HG02981 (cell line): Measurements from ENCODE around the gene KYNU.
"Not testable (repeated sequence)": the region's sequence is repeated elsewhere in the genome, so short reads cannot be mapped to it uniquely, and the experiment has no call there.

Experiments
- ATAC-seq: cut with Tn5 transposase; IDR thresholded peaks from one replicate; pipeline ENCODE4 v1.9.1; 2021; ENCODE audit warnings: mild to moderate bottlenecking, moderate library complexity; ENCODE audit not compliant: unreplicated experiment

The KYNU gene

DNA sequence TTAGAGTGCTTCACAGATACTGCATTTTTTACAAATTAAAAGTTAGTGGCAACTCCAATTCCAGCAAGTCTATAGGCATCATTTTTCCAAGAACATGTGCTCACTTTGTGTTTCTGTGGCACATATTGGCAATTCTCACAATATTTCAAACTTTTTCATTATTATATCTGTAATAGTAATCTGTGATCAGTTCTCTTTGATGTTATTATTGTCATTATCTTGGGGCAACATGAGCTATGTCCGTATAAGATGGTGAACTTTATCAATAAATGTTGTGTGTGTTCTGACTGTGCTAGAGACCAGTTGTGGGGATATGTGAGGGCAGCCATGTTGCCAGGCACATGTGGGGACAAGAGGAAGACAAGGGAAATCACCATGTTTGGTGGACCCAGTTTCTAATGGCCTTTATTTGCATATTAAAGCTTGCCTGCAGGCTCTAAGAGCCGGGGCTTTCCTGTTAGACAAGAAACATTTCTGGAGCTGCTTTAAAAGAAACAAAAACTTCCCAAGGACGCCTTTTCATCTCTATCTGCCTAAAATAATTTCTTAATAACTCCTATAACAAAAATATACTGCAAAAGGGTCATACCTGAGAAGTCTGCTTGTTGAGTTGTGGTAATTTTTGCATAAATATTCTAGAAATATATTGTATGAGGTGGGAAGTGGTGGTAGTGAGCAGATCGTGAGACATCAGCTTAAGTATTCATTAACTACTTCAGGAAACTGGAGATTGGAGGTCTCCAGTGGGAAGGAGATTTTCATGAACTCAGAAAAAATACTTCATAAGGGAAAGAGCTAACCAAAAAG lies 37.2 kb downstream of the KYNU start:
- ATAC-seq: peak; percentile 99

- ATAC-seq: no peak
Measured at GRCh38 chr2:142915502-142915901, 38.0 kb downstream of the KYNU start.

DNA sequence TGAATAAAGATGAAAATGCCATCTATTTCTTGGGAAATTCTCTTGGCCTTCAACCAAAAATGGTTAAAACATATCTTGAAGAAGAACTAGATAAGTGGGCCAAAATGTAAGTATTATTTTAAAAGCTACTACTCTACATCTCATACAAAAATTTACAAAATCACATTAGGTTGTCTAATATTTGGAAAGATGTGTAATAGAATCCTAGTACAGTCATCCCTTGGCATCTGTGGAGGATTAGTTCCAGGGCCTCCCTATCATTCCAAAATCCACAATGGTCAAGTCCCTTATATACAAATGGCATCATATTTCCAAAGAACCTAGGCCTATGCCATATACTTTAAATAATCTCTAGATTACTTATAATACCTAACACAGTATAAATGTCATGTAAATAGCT lies 41.2 kb downstream of the KYNU start:
- no peak for ATAC-seq

DNA sequence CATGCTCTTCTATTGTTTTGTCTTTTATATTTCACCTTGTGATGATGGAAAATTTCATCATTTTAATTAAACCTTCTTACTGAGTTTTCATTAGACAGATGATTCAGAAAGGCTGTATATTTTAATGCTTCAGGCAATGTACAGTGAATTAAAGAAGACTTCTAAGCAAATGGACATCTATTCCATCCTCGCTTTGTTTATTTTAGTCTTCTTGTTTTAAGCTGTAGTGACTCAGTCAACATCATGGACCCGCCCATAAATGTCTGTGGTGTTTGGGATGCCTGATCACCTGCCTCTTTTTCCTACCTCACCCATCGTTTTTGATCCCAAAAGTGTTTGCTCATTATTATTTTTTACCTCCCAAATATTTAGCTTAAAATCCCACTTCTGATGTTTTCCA lies 43.1 kb downstream of the KYNU start:
- ATAC-seq: no peak

DNA sequence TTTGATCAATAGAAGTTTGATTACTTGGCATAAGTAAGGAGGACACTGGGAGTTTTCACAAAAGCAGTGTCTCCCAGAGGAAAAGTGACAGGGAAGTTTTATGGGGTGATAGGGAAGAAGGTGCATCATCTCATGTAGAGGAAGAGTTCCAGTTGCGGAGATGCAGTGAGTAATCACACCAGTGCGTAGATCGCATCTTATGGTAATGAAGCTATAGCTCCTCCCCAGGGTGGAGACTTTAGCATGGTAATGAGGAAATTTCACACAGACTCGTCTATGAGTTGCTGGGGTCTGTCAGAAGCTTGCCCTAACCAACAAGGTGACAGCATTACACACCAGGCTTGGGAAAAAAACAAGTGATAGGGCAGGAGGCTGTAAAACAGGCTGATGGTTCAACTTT lies 49.0 kb downstream of the KYNU start:
- ATAC-seq: no peak

DNA sequence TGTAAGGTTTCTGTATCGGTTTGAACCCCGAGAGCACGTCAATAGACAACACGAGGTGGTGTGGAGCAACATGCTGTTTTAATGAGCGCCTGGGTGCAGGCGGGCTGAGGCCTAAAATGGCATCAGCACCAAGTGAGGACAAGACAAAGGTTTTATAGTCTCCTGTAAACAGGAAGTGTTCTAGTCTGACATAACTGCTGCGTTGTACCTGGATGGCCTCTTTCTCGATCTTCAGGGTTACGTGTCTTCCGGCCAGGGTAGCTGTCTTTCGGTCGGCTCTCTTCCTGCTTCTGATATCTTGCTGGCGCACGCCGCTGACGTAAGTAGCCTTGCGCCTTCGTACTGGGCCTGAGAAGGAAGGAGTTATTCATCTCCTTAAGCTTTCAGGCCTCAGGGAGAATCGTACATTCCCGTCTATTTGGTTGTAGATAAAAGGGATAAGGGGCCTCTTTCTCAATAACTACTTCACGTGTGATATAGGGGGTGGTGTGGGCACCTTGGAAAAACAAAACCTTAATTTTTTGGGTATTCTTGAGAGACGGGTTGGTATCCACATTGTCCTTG lies 53.5 kb downstream of the KYNU start:
- ATAC-seq: no peak

DNA sequence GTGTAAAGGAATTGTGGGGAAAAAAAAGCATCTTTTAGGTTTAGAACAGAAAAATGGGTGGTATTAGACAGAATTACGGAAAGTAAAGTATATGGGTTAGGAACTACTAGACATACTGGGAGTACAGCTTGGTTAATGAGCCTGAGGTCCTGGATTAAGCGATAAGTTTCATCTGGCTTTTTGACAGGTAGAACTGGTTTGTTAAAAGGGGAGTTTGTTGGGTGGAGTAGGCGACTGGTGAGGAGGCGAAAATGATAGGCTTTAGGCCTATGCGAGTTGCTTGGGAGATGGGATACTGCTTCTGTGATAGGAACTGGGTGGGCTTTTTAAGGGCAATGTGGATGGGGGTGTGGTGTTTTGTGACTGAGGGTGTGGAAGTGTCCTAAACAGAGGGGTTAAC lies 56.5 kb downstream of the KYNU start:
- no peak for ATAC-seq

- no peak for ATAC-seq
Measured at GRCh38 chr2:142935563-142936089, 58.2 kb downstream of the KYNU start.

- ATAC-seq: no peak
Measured at GRCh38 chr2:142936629-142937028, 59.2 kb downstream of the KYNU start.

- ATAC-seq: no peak
Measured at GRCh38 chr2:142937347-142937746, 59.9 kb downstream of the KYNU start.

DNA sequence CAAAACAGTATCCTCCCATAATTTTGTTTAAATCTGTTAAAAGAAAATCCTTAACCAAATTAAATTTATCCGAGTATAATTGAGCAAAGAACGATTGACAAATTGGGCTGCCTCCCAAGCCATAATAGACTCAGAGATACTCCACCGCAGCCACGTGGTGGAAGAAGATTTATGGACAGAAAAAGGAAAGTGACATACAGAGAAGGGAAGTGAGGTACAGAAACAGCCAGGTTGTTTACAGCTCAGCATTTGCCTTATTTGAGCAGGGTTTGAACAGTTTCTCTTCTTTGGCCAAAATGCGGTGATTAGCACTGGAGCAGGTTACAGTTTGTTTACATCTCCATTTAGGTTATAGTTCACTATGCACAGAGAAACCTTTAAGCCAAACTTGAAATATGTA lies 60.8 kb downstream of the KYNU start:
- ATAC-seq: no peak

DNA sequence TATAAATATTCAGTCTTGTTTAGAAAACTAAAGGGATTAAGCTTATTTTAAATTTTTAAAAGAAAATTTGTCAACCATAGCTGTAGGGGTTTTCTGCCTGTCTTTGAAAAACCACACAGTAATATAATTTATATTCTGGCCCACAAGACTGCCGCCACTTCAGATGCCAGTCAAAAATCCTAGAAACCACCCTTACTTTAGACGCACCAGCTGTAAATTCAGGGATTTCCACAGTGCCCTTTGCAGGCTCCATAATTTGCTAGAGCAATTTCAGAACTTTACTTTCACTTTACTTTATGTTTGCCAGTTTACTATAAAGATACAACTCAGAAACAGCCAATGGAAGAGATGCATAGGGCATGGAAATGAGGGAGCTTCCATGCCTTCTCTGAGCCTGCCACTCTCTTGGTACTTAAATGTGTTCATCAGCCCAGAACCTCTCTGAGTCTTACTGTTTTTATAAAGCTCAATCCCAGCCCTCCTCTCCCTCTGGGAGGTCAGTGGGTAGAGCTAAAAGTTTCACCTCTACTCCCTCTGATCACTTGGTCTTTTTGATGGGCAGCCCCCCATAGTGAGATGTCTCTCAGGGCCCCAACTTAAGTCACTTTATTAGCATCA lies 63.3 kb downstream of the KYNU start:
- ATAC-seq: no peak

GRCh38 chr2:142942690-142943089 lies 65.2 kb downstream of the KYNU start:
- ATAC-seq: no peak

GRCh38 chr2:142944264-142944663 lies 66.8 kb downstream of the KYNU start:
- ATAC-seq: no peak

- no peak for ATAC-seq
Measured at GRCh38 chr2:142944721-142945120, 67.3 kb downstream of the KYNU start.

- ATAC-seq: no peak
Measured at GRCh38 chr2:142946941-142947340, 69.5 kb downstream of the KYNU start.

- not testable (repeated sequence) for ATAC-seq
Measured at GRCh38 chr2:142948723-142949122, 71.3 kb downstream of the KYNU start.

GRCh38 chr2:142950323-142950722 lies 72.9 kb downstream of the KYNU start:
- not testable (repeated sequence) for ATAC-seq

DNA sequence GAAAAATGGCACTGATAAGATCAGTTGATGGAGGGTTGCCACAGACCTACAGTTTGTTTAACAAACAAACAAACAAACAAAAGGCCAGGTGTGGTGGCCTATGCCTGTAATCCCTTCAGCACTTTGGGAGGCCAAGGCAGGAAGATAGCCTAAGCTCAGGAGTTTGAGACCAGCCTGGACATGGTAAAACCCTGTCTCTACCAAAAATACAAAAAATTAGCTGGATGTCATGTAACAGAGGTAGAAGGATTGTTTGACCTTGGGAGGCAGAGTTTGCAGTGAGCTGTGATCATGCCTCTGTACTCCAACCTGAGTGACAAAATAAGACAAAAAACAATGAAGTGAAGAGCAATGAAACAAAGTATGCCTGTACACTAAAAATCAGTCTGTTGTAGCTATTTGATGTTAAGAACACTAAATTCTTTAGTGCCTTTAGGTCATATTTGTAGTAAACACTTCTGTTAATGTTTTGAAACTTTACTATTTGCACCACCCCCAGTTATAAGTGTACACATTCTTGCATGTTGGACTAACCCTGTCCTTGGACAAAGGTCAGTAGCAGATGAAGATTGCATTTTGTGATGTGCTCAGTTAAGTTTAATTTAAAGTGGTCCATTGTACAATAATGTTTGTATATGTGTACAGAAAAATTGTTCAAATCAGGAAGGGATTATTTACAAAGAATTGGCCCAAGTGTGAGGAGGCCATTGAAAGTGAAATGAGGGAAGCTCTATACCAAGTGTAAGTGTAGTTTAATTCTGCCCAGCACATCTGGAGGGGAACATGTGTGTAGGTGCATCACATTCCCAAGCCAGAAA lies 73.9 kb downstream of the KYNU start:
- no peak for ATAC-seq

DNA sequence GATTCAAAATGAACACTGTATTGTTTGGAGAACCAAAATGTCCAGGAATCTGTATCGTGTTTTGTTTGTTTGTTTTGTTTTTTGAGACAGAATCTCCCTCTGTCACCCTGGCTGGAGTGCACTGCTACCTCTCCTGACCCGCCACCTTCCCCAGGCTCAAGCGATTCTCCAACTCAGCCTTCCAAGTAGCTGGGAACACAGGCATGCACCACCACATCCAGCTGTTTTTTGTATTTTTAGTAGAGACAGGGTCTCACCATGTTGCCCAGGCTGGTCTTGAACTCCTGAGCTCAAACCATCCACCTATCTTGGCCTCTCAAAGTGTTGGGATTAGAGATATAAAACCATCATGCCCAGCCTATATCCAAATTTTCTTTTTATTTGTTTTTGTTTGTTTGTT lies 74.6 kb downstream of the KYNU start:
- ATAC-seq: no peak

DNA sequence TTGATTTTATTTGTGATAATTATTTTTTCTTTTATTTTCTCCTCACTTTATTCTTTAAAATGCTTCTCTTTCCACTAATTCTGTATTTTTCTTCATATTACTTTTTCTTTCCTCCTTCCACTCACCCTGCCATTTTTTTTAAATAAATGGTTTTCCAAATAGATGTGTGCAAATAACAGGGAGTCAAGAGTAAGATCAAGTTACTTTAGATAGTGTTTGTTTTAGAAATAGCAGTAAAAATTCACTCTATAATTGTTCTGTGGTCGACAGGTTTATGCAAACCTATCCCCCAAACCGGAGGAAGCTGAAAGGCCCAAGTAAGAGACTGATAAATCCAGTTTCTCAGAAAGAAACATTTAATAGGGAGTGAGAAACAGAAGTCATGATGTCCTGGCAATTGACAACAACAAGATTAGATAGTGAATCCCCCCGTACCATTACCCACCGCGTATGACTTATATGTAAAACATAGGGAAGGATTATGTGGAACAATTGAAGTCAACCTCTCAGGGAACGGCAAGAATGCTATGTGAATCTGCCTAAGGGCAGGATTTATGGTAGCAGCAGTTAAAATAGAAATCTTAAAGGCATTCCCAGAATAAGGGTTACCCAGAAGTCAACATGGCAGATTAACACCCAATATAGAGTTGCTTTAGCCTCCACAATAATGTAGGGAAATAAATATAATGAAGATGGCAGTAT lies 75.5 kb downstream of the KYNU start:
- no peak for ATAC-seq
